ENCODE data around the gene BAIAP2L1. TPM values are rescaled to one million over a fixed set of nuclear protein-coding genes. Genes with fewer than 3 reads are reported as not detected.

BAIAP2L1 gene
- total and polyA plus RNA-seq, 9 of the 15 experiments (the other 6 are each of a cell fraction or from before 2014, with no cell fraction given): 4.2 to 29.8 (median 15.5) TPM

DNA sequence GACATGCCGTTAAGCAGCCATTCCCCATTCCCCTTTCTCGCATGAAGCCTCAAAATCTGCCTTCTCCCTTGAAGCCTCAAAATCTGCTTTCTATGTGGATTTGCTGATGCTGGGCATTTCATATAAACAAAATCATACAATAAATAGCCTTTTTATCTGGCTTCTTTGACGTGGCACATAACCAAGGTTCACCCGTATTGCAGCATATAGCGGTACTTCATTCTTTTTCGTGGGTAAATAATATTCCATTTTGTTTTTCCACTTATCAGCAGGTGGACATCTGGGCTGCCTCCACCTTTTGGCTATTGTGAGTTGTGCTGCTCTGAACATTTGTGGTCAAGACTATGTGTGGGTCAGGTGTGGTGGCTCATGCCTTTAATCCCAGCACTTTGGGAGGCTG, 62.4 kb downstream of the BAIAP2L1 start (continued):
- TF ChIP-seq ZNF589 (CRISPR knock-in tag; IDR thresholded peaks at IDR 0.05; ENCODE audit: low read depth): no peak
- TF ChIP-seq, protein P1, sequence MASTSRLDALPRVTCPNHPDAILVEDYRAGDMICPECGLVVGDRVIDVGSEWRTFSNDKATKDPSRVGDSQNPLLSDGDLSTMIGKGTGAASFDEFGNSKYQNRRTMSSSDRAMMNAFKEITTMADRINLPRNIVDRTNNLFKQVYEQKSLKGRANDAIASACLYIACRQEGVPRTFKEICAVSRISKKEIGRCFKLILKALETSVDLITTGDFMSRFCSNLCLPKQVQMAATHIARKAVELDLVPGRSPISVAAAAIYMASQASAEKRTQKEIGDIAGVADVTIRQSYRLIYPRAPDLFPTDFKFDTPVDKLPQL (IDR thresholded peaks at IDR 0.05; ENCODE audit: extremely low read depth, insufficient read length): no peak
- no peak for TF ChIP-seq ZNF507 (tag; conservative IDR thresholded peaks at IDR 0.05)
- no peak for TF ChIP-seq CCAR2 (IDR thresholded peaks at IDR 0.05; ENCODE audit: low read depth, low read length)

DNA sequence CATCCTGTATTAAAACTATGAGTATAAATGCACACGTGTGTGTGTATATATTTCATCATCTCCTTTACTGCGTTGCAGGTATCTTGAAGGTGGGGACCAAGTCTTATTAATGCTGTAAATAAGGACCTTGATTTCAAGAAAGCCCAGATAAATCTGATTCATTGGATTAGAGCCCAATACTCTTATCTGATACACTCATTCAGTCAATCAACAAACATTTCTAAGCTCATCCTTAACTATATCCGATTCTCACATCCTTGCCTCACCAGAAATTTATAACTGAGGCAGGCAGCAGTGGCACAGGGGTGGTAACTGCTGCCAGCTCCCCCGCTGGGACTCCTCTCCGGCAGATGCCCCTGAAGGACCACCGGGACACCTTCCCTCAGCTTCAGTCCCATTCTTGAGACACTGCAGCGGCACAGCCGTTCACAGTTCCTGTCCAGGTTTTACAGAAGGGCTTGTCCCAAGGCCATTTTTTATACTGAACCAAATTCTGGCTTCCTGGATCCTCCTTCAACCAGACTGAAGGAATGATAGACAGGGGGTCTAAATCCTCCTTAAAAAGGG, 65.4 kb downstream of the BAIAP2L1 start:
- Histone ChIP-seq H4K20me1 (replicated peaks; ENCODE audit: control insufficient read depth, insufficient read depth, low read length) (no peaks in the 10 kb centered on the region), H3K9me1 (ENCODE audit: control insufficient read depth, insufficient read depth, low read length) (no peaks in the 10 kb centered on the region), H3K27me3 (ENCODE audit: control insufficient read depth in 2 of 2, insufficient read depth in 2 of 2, low read length in 2 of 2) (no peaks in the 10 kb centered on the region), H3K36me3 (ENCODE audit: control insufficient read depth, insufficient read depth, low read length) (no peaks in the 10 kb centered on the region), H3K4me3 (no peak overlapping the region), H3K9me3 (replicated peaks; ENCODE audit: control insufficient read depth, insufficient read depth, low read depth, low read length) (no peaks in the 10 kb centered on the region), H3K27ac (ENCODE audit: extremely low read depth, low read depth, low read length) (no peak overlapping the region), H3K79me2 (ENCODE audit: control insufficient read depth, insufficient read depth, low read length) (no peaks in the 10 kb centered on the region), H3K4me1 (replicated peaks in 1 of 2; ENCODE audit: control insufficient read depth in 2 of 2, insufficient read depth in 2 of 2, low read length in 2 of 2) (no peaks in the 10 kb centered on the region; a peak in 1 of 5 replicates), H2AFZ (ENCODE audit: low read depth, low read length) (no peak overlapping the region), H3K4me2 (ENCODE audit: insufficient read depth, low read length) (no peak overlapping the region), H3K9ac (ENCODE audit: insufficient read depth in 1 of 2, low read depth in 2 of 2, low read length in 2 of 2) (no peak overlapping the region)
- ChIA-PET POLR2A (interaction anchor here (0.5 kb wide), 1 partner anchor 162 kb away, joined by 3 read pairs; no protein-coding TSS in a partner anchor), CTCF (ENCODE audit: low intra/inter-chr PET ratio) (interaction anchor here (0.5 kb wide), 1 partner anchor 464 kb away, joined by 3 read pairs; no protein-coding TSS in a partner anchor)
- in situ Hi-C loops (cut with MboI) (no loop called here), intact Hi-C loops (cut with micrococcal nuclease) (no loop called here)
- no peak for FAIRE-seq
- no TSS peak for BruUV-seq (replicated peaks)
- TF ChIP-seq ZNF3 (CRISPR knock-in tag; IDR thresholded peaks at IDR 0.05) (peak; percentile 81), SRF (CRISPR knock-in tag; IDR thresholded peaks at IDR 0.05) (no peak), ATF3 (IDR thresholded peaks at IDR 0.05) (peak; percentile 2; the same call in 1 of the 2 replicates), ATF3 (CRISPR knock-in tag; conservative IDR thresholded peaks at IDR 0.05) (no peak), RBM25 (IDR thresholded peaks at IDR 0.05; ENCODE audit: low read depth, low read length, severe bottlenecking) (peak; percentile 44), KDM1A (IDR thresholded peaks at IDR 0.05) (0 out of 4 replicates have a peak, but pooled peaks of 1 of the 2 experiments have one; percentile 6), ZBTB34 (CRISPR knock-in tag; IDR thresholded peaks at IDR 0.05) (no peak)
- WGBS (ENCODE audit: insufficient coverage, low coverage, missing lambda C conversion rate): 60% methylated on average over 8 of the region's 8 CpGs
- no peak for DNase-seq (ENCODE audit: extremely low read depth in 1 of 4, low spot score in 3 of 4)
- ATAC-seq: no peak
